Neuron (in vitro differentiated cells): Measurements from ENCODE around the gene NEK7.
"Not testable (repeated sequence)": the region's sequence is repeated elsewhere in the genome, so short reads cannot be mapped to it uniquely, and the experiment has no call there.

ENCODE experiments used
- H2AFZ ChIP-seq: one replicate; pipeline ENCODE4 v1.6.1; 2013; ENCODE audit warnings: low read depth, mild to moderate bottlenecking, inconsistent platforms, low read length, moderate library complexity
- H3K27me3 ChIP-seq: one replicate; pipeline ENCODE4 v1.6.1; 2013; ENCODE audit warnings: low read length; ENCODE audit not compliant: insufficient read depth
- H3K36me3 ChIP-seq: one replicate; pipeline ENCODE4 v1.6.1; 2013; ENCODE audit warnings: low read length; ENCODE audit not compliant: insufficient read depth
- H3K4me1 ChIP-seq: one replicate; pipeline ENCODE4 v1.6.1; 2013; ENCODE audit warnings: low read length; ENCODE audit not compliant: insufficient read depth
- H3K4me3 ChIP-seq: 2 replicates; pipeline ENCODE4 v1.5.1; 2013; ENCODE audit warnings: mild to moderate bottlenecking, low read length, moderate library complexity
- H3K9me3 ChIP-seq: one replicate; pipeline ENCODE4 v1.6.1; 2013; ENCODE audit warnings: low read length

NEK7 gene

GRCh38 chr1:198206292-198206691 lies 49.5 kb downstream of the NEK7 start:
- peaks cover 5% of the 10 kb centered on the region for H3K4me1 ChIP-seq
- H3K9me3 ChIP-seq = no peaks in the 10 kb centered on the region
- H3K36me3 ChIP-seq = no peaks in the 10 kb centered on the region
- no peak overlapping the region for H3K4me3 ChIP-seq
- no peak overlapping the region for H2AFZ ChIP-seq
- H3K27me3 ChIP-seq = no peaks in the 10 kb centered on the region

- Histone ChIP-seq H3K27me3 (no peaks in the 10 kb centered on the region), H2AFZ (no peak overlapping the region), H3K4me3 (no peak overlapping the region), H3K4me1 (no peaks in the 10 kb centered on the region), H3K9me3 (peaks cover 21% of the 10 kb centered on the region), H3K36me3 (peaks cover 7% of the 10 kb centered on the region)
Observed at GRCh38 chr1:198211696-198212095, 54.9 kb downstream of the NEK7 start.

GRCh38 chr1:198212126-198212525 lies 55.3 kb downstream of the NEK7 start:
- H2AFZ ChIP-seq = no peak overlapping the region
- H3K4me3 ChIP-seq = no peak overlapping the region
- peaks cover 7% of the 10 kb centered on the region for H3K36me3 ChIP-seq
- no peaks in the 10 kb centered on the region for H3K27me3 ChIP-seq
- H3K9me3 ChIP-seq = peaks cover 21% of the 10 kb centered on the region
- H3K4me1 ChIP-seq = no peaks in the 10 kb centered on the region

- H3K4me3 ChIP-seq = no peak overlapping the region
Observed at GRCh38 chr1:198212675-198213074, 55.9 kb downstream of the NEK7 start.

GRCh38 chr1:198214924-198215323 lies 58.1 kb downstream of the NEK7 start:
- Histone ChIP-seq H3K4me1 (no peaks in the 10 kb centered on the region), H3K36me3 (peaks cover 7% of the 10 kb centered on the region), H2AFZ (no peak overlapping the region), H3K4me3 (no peak overlapping the region), H3K27me3 (no peaks in the 10 kb centered on the region), H3K9me3 (peaks cover 21% of the 10 kb centered on the region)

More at GRCh38 chr1:198212675-198213074, 55.9 kb downstream of the NEK7 start:
- no peaks in the 10 kb centered on the region for H3K27me3 ChIP-seq
- H3K4me1 ChIP-seq = no peaks in the 10 kb centered on the region
- H3K36me3 ChIP-seq = peaks cover 7% of the 10 kb centered on the region
- no peak overlapping the region for H2AFZ ChIP-seq
- peaks cover 21% of the 10 kb centered on the region for H3K9me3 ChIP-seq

GRCh38 chr1:198220428-198220827 lies 63.6 kb downstream of the NEK7 start:
- no peaks in the 10 kb centered on the region for H3K36me3 ChIP-seq
- no peak overlapping the region for H2AFZ ChIP-seq
- peaks cover 2% of the 10 kb centered on the region for H3K9me3 ChIP-seq
- H3K4me3 ChIP-seq = no peak overlapping the region
- H3K27me3 ChIP-seq = no peaks in the 10 kb centered on the region
- no peaks in the 10 kb centered on the region for H3K4me1 ChIP-seq

- not testable (repeated sequence) for H3K27me3 ChIP-seq, H3K36me3 ChIP-seq, H3K4me1 ChIP-seq, H3K9me3 ChIP-seq, H2AFZ ChIP-seq, H3K4me3 ChIP-seq
Observed at GRCh38 chr1:198227010-198227409, 70.2 kb downstream of the NEK7 start.

- not testable (repeated sequence) for H3K36me3 ChIP-seq, H3K4me3 ChIP-seq, H3K4me1 ChIP-seq, H3K27me3 ChIP-seq, H3K9me3 ChIP-seq, H2AFZ ChIP-seq
Observed at GRCh38 chr1:198227454-198227853, 70.7 kb downstream of the NEK7 start.

- no peaks in the 10 kb centered on the region for H3K27me3 ChIP-seq
- H3K4me1 ChIP-seq = no peaks in the 10 kb centered on the region
- H3K4me3 ChIP-seq = no peak overlapping the region
- H3K36me3 ChIP-seq = no peaks in the 10 kb centered on the region
- H3K9me3 ChIP-seq = no peaks in the 10 kb centered on the region
- H2AFZ ChIP-seq = no peak overlapping the region
Observed at GRCh38 chr1:198228925-198229324, 72.1 kb downstream of the NEK7 start.

- H3K4me3 ChIP-seq = no peak overlapping the region
Observed at GRCh38 chr1:198231779-198232178, 75.0 kb downstream of the NEK7 start.

GRCh38 chr1:198232378-198232777 lies 75.6 kb downstream of the NEK7 start:
- Histone ChIP-seq H3K4me1 (peaks cover 9% of the 10 kb centered on the region), H3K9me3 (peaks cover 3% of the 10 kb centered on the region), H2AFZ (no peak overlapping the region), H3K27me3 (no peaks in the 10 kb centered on the region), H3K4me3 (no peak overlapping the region), H3K36me3 (no peaks in the 10 kb centered on the region)

More at GRCh38 chr1:198231779-198232178, 75.0 kb downstream of the NEK7 start:
- Histone ChIP-seq H2AFZ (no peak overlapping the region), H3K36me3 (no peaks in the 10 kb centered on the region), H3K27me3 (no peaks in the 10 kb centered on the region), H3K9me3 (peaks cover 3% of the 10 kb centered on the region), H3K4me1 (peaks cover 9% of the 10 kb centered on the region)

- Histone ChIP-seq H3K4me1 (peaks cover 9% of the 10 kb centered on the region), H3K36me3 (no peaks in the 10 kb centered on the region), H3K27me3 (no peaks in the 10 kb centered on the region), H3K4me3 (no peak overlapping the region), H3K9me3 (peaks cover 3% of the 10 kb centered on the region), H2AFZ (no peak overlapping the region)
Observed at GRCh38 chr1:198232940-198233675, 76.3 kb downstream of the NEK7 start.

GRCh38 chr1:198234520-198235251 lies 77.9 kb downstream of the NEK7 start:
- peaks cover 9% of the 10 kb centered on the region for H3K4me1 ChIP-seq
- H3K36me3 ChIP-seq = no peaks in the 10 kb centered on the region
- peak overlapping the region; percentile 54 for H2AFZ ChIP-seq
- H3K9me3 ChIP-seq = peaks cover 3% of the 10 kb centered on the region
- no peaks in the 10 kb centered on the region for H3K27me3 ChIP-seq
- no peak overlapping the region for H3K4me3 ChIP-seq
